DOHH2 (cell line): ENCODE measurements around the gene DHTKD1.

Source experiments
- CTCF ChIP-seq: fragments of 200-600 bp; sonication (generic); IDR thresholded peaks from one replicate; pipeline ENCODE4 v1.5.1; 2014; ENCODE audit warnings: antibody characterized with exemption, mild to moderate bottlenecking, low read depth, low read length; ENCODE audit not compliant: poor library complexity, severe bottlenecking
- EZH2phosphoT487 ChIP-seq: fragments of 200-600 bp; sonication (generic); IDR thresholded peaks from 2 replicates; pipeline ENCODE4 v1.6.1; 2017; ENCODE audit warnings: borderline replicate concordance, mild to moderate bottlenecking, antibody characterized with exemption, low read length, moderate library complexity, mixed read lengths

- no peak for TF ChIP-seq CTCF
- no peak for TF ChIP-seq EZH2phosphoT487
Measured at GRCh38 chr10:12019283-12019971, 49.3 kb upstream of the DHTKD1 start.
